SK-N-SH treated with all-trans-retinoic acid at 6 μM for 48 hours (cell line): Measurements from ENCODE around the gene CDH26.

Source experiments
- ATAC-seq: fragments of 200-7000 bp; cut with Tn5 transposase; 3 replicates; pipeline ENCODE4 v1.9.1; 2020; ENCODE audit warnings: mild to moderate bottlenecking, moderate library complexity
- ARNTL ChIP-seq: fragments of 450-650 bp; formaldehyde crosslinking; IDR thresholded peaks from 2 replicates; pipeline ENCODE4 v1.5.0; 2020; ENCODE audit warnings: low read depth, mild to moderate bottlenecking, moderate library complexity, borderline replicate concordance
- BACH2 ChIP-seq: fragments of 250-450 bp; sonication (Bioruptor Pico); IDR thresholded peaks from 2 replicates; pipeline ENCODE4 v1.9.0; 2021; ENCODE audit warnings: mild to moderate bottlenecking, borderline replicate concordance
- CSDC2 ChIP-seq: fragments of 250-450 bp; sonication (Bioruptor Pico); IDR thresholded peaks from 2 replicates; pipeline ENCODE4 v1.5.0; 2020; ENCODE audit warnings: mild to moderate bottlenecking, moderate library complexity
- ESRRG ChIP-seq: fragments of 250-450 bp; sonication (Bioruptor Pico); IDR thresholded peaks from 2 replicates; pipeline ENCODE4 v1.6.1; 2021; ENCODE audit warnings: mild to moderate bottlenecking
- OSR1 ChIP-seq: fragments of 250-450 bp; sonication (Bioruptor Pico); IDR thresholded peaks from 2 replicates; pipeline ENCODE4 v1.8.0; 2022; ENCODE audit warnings: moderate library complexity, mild to moderate bottlenecking, inconsistent platforms
- PPARA ChIP-seq: fragments of 250-450 bp; sonication (Bioruptor Pico); IDR thresholded peaks from 2 replicates; pipeline ENCODE4 v1.5.0; 2020; ENCODE audit warnings: mild to moderate bottlenecking, borderline replicate concordance
- RARB ChIP-seq: fragments of 250-450 bp; sonication (Bioruptor Pico); IDR thresholded peaks from 2 replicates; pipeline ENCODE4 v1.8.0; 2021; ENCODE audit warnings: mild to moderate bottlenecking, moderate library complexity
- SNAI2 ChIP-seq: fragments of 250-450 bp; sonication (Bioruptor Pico); IDR thresholded peaks from 2 replicates; pipeline ENCODE4 v1.5.0; 2020; ENCODE audit warnings: mild to moderate bottlenecking, moderate library complexity
- TOX ChIP-seq: fragments of 250-450 bp; sonication (Bioruptor Pico); IDR thresholded peaks from 2 replicates; pipeline ENCODE4 v1.8.0; 2021; ENCODE audit warnings: mild to moderate bottlenecking, moderate library complexity, borderline replicate concordance
- TSHZ2 ChIP-seq: fragments of 250-450 bp; sonication (Bioruptor Pico); IDR thresholded peaks from 2 replicates; pipeline ENCODE4 v1.5.0; 2020; ENCODE audit warnings: mild to moderate bottlenecking, moderate library complexity
- ZC3H10 ChIP-seq: fragments of 250-450 bp; sonication (Bioruptor Pico); IDR thresholded peaks from 2 replicates; pipeline ENCODE4 v1.5.1; 2021; ENCODE audit warnings: mild to moderate bottlenecking, moderate library complexity
- ZFP3 ChIP-seq: fragments of 250-450 bp; sonication (Bioruptor Pico); IDR thresholded peaks from 2 replicates; pipeline ENCODE4 v1.5.0; 2020; ENCODE audit warnings: mild to moderate bottlenecking, moderate library complexity
- ZNF565 ChIP-seq: fragments of 450-650 bp; formaldehyde crosslinking; conservative IDR thresholded peaks from 2 replicates; pipeline ENCODE4 v1.5.0; 2020; ENCODE audit warnings: low read depth, mild to moderate bottlenecking, moderate library complexity
- ZNF70 ChIP-seq: fragments of 450-650 bp; formaldehyde crosslinking; IDR thresholded peaks from 2 replicates; pipeline ENCODE4 v1.5.0; 2020; ENCODE audit warnings: mild to moderate bottlenecking, moderate library complexity
- ZNF8 ChIP-seq: fragments of 450-650 bp; formaldehyde crosslinking; IDR thresholded peaks from 2 replicates; pipeline ENCODE4 v1.5.0; 2020; ENCODE audit warnings: mild to moderate bottlenecking, moderate library complexity
- TF ChIP-seq, protein P1 (sequence below): fragments of 250-450 bp; sonication (Bioruptor Pico); IDR thresholded peaks from 2 replicates; pipeline ENCODE4 v1.5.1; 2020; ENCODE audit warnings: low read depth, mild to moderate bottlenecking, moderate library complexity
- TF ChIP-seq, protein P2 (sequence below): fragments of 250-450 bp; sonication (Bioruptor Pico); IDR thresholded peaks from 2 replicates; pipeline ENCODE4 v1.8.0; 2020; ENCODE audit warnings: mild to moderate bottlenecking, moderate library complexity, borderline replicate concordance
- TF ChIP-seq, protein P3 (sequence below): fragments of 250-450 bp; sonication (Bioruptor Pico); IDR thresholded peaks from 2 replicates; pipeline ENCODE4 v1.5.1; 2021; ENCODE audit warnings: mild to moderate bottlenecking, moderate library complexity

The CDH26 gene

DNA sequence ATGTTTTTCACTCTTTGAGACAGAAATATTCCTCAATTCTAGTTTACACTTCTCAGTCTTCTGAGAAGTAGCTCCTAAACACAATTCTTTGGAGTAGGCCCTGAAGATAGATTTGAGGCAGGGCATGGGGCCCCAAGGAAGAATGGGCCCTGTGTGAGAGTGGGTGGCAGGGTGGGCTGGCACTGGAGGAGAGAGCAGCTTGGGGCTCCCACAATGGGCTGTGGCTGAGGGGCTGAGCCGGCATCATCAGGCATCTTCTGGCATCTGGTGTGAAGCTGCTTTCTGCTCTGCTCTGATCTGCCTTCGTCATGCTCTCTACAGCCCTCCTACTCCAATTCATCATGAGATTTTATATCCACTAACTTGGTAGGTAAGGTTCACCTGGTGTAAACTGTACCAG, 88.2 kb downstream of the CDH26 start:
- TF ChIP-seq OSR1 (CRISPR knock-in tag) (no peak), ZC3H10 (CRISPR knock-in tag) (no peak), TOX (CRISPR knock-in tag) (no peak), ZNF8 (CRISPR knock-in tag) (no peak), RARB (CRISPR knock-in tag) (no peak), SNAI2 (CRISPR knock-in tag) (no peak), ZFP3 (no peak), ZNF70 (CRISPR knock-in tag) (no peak), TSHZ2 (no peak), ARNTL (CRISPR knock-in tag) (no peak), BACH2 (CRISPR knock-in tag) (no peak)
- TF ChIP-seq, protein P1, sequence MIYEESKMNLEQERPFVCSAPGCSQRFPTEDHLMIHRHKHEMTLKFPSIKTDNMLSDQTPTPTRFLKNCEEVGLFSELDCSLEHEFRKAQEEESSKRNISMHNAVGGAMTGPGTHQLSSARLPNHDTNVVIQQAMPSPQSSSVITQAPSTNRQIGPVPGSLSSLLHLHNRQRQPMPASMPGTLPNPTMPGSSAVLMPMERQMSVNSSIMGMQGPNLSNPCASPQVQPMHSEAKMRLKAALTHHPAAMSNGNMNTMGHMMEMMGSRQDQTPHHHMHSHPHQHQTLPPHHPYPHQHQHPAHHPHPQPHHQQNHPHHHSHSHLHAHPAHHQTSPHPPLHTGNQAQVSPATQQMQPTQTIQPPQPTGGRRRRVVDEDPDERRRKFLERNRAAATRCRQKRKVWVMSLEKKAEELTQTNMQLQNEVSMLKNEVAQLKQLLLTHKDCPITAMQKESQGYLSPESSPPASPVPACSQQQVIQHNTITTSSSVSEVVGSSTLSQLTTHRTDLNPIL (CRISPR knock-in tag), result no peak
- TF ChIP-seq, protein P2, sequence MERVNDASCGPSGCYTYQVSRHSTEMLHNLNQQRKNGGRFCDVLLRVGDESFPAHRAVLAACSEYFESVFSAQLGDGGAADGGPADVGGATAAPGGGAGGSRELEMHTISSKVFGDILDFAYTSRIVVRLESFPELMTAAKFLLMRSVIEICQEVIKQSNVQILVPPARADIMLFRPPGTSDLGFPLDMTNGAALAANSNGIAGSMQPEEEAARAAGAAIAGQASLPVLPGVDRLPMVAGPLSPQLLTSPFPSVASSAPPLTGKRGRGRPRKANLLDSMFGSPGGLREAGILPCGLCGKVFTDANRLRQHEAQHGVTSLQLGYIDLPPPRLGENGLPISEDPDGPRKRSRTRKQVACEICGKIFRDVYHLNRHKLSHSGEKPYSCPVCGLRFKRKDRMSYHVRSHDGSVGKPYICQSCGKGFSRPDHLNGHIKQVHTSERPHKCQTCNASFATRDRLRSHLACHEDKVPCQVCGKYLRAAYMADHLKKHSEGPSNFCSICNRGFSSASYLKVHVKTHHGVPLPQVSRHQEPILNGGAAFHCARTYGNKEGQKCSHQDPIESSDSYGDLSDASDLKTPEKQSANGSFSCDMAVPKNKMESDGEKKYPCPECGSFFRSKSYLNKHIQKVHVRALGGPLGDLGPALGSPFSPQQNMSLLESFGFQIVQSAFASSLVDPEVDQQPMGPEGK, result no peak
- TF ChIP-seq, protein P3, sequence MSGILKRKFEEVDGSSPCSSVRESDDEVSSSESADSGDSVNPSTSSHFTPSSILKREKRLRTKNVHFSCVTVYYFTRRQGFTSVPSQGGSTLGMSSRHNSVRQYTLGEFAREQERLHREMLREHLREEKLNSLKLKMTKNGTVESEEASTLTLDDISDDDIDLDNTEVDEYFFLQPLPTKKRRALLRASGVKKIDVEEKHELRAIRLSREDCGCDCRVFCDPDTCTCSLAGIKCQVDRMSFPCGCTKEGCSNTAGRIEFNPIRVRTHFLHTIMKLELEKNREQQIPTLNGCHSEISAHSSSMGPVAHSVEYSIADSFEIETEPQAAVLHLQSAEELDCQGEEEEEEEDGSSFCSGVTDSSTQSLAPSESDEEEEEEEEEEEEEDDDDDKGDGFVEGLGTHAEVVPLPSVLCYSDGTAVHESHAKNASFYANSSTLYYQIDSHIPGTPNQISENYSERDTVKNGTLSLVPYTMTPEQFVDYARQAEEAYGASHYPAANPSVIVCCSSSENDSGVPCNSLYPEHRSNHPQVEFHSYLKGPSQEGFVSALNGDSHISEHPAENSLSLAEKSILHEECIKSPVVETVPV, result no peak
- TF ChIP-seq, all 23 proteins: peak for 0

GRCh38 chr20:60046860-60047259, 88.6 kb downstream of the CDH26 start:
- TF ChIP-seq ZNF565 (CRISPR knock-in tag), result no peak
- no peak for TF ChIP-seq SNAI2 (CRISPR knock-in tag)

More for the DNA sequence above, 88.2 kb downstream of the CDH26 start:
- no peak for ATAC-seq

GRCh38 chr20:60048634-60049521, 90.7 kb downstream of the CDH26 start:
- no peak for ATAC-seq

More at GRCh38 chr20:60046860-60047259, 88.6 kb downstream of the CDH26 start:
- no peak for ATAC-seq

More at GRCh38 chr20:60048634-60049521, 90.7 kb downstream of the CDH26 start:
- TF ChIP-seq CSDC2 (CRISPR knock-in tag) (no peak), SNAI2 (CRISPR knock-in tag) (no peak), ARNTL (CRISPR knock-in tag) (no peak), PPARA (CRISPR knock-in tag) (no peak), ESRRG (CRISPR knock-in tag) (no peak), ZNF8 (CRISPR knock-in tag) (no peak), BACH2 (CRISPR knock-in tag) (no peak), TSHZ2 (no peak)
- TF ChIP-seq, protein P1 (CRISPR knock-in tag), result no peak
